ENCODE data around the gene APOL3.
A peak's percentile ranks its signal among the peaks of the same experiment; 100 is the strongest.
"Not testable (repeated sequence)": the region's sequence is repeated elsewhere in the genome, so short reads cannot be mapped to it uniquely, and the experiment has no call there.

The APOL3 gene, protein sequence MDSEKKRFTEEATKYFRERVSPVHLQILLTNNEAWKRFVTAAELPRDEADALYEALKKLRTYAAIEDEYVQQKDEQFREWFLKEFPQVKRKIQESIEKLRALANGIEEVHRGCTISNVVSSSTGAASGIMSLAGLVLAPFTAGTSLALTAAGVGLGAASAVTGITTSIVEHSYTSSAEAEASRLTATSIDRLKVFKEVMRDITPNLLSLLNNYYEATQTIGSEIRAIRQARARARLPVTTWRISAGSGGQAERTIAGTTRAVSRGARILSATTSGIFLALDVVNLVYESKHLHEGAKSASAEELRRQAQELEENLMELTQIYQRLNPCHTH

GRCh38 chr22:36160499-36160942, at the start of gene APOL3:
TSS of gene APOL3 (minus strand) at chr22:36160755. CDS start at chr22:36149055, 11,700 bp downstream.
- Histone ChIP-seq H3K27ac (ENCODE audit: low read length) (peak within 1 kb of the TSS; percentile 64), H3K9me3 (ENCODE audit: control insufficient read depth in 1 of 2, low read length in 2 of 2) (no peaks in the 10 kb centered on the region), H3K4me1 (ENCODE audit: control insufficient read depth in 1 of 2, insufficient read depth in 2 of 2, low read length in 2 of 2) (peaks cover 20 to 28% of the 10 kb centered on the region in 2 donors), H3K36me3 (ENCODE audit: control insufficient read depth in 1 of 2, insufficient read depth in 2 of 2, low read length in 2 of 2) (no peaks in the 10 kb centered on the region), H3K4me3 (ENCODE audit: low read depth in 1 of 2, low read length in 2 of 2) (peak within 1 kb of the TSS; percentile 42 to 51), H3K27me3 (ENCODE audit: low read depth, low read length) (no peaks in the 10 kb centered on the region)

- H3K27me3 ChIP-seq (ENCODE audit: low read depth, low read length), result no peaks in the 10 kb centered on the region
- no peaks in the 10 kb centered on the region for H3K9me3 ChIP-seq (ENCODE audit: control insufficient read depth in 1 of 2, low read length in 2 of 2)
- no peaks in the 10 kb centered on the region for H3K4me1 ChIP-seq (ENCODE audit: control insufficient read depth in 1 of 2, insufficient read depth in 2 of 2, low read length in 2 of 2)
- H3K27ac ChIP-seq (ENCODE audit: low read length), result no peak overlapping the region
- no peak overlapping the region for H3K4me3 ChIP-seq (ENCODE audit: low read depth in 1 of 2, low read length in 2 of 2)
- H3K36me3 ChIP-seq (ENCODE audit: control insufficient read depth in 1 of 2, insufficient read depth in 2 of 2, low read length in 2 of 2), result no peaks in the 10 kb centered on the region
Observed at GRCh38 chr22:36210224-36210623, 49.7 kb upstream of the APOL3 start.

GRCh38 chr22:36209488-36209908, 48.9 kb upstream of the APOL3 start:
- H3K4me1 ChIP-seq (ENCODE audit: control insufficient read depth in 1 of 2, insufficient read depth in 2 of 2, low read length in 2 of 2); H3K4me3 ChIP-seq (ENCODE audit: low read depth in 1 of 2, low read length in 2 of 2); H3K27me3 ChIP-seq (ENCODE audit: low read depth, low read length); H3K9me3 ChIP-seq (ENCODE audit: control insufficient read depth in 1 of 2, low read length in 2 of 2); H3K36me3 ChIP-seq (ENCODE audit: control insufficient read depth in 1 of 2, insufficient read depth in 2 of 2, low read length in 2 of 2); H3K27ac ChIP-seq (ENCODE audit: low read length): not testable (repeated sequence)

DNA sequence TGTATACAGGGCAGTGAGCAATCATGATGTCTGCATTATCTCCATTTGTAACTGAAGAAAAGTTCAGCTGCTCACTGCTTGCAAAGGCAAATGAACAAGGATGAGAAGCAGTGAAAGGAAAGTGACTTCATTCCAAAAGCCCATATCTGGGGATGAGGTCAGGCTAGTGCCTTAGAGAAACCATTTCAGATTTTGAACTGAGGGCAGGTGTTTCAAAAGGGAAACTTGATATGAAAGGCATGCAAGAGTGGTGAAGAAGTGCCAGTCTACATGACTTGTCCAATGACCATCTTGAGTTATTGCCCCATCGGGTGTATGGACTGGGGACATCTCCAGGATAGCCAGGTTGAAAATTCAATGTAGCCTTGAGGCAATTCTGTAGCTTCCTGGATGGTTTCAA, 48.4 kb upstream of the APOL3 start:
- no peaks in the 10 kb centered on the region for H3K9me3 ChIP-seq (ENCODE audit: control insufficient read depth in 1 of 2, low read length in 2 of 2)
- H3K36me3 ChIP-seq (ENCODE audit: control insufficient read depth in 1 of 2, insufficient read depth in 2 of 2, low read length in 2 of 2), result no peaks in the 10 kb centered on the region
- no peaks in the 10 kb centered on the region for H3K27me3 ChIP-seq (ENCODE audit: low read depth, low read length)
- H3K4me3 ChIP-seq (ENCODE audit: low read depth in 1 of 2, low read length in 2 of 2), result no peak overlapping the region
- H3K27ac ChIP-seq (ENCODE audit: low read length), result no peak overlapping the region
- H3K4me1 ChIP-seq (ENCODE audit: control insufficient read depth in 1 of 2, insufficient read depth in 2 of 2, low read length in 2 of 2), result no peaks in the 10 kb centered on the region

DNA sequence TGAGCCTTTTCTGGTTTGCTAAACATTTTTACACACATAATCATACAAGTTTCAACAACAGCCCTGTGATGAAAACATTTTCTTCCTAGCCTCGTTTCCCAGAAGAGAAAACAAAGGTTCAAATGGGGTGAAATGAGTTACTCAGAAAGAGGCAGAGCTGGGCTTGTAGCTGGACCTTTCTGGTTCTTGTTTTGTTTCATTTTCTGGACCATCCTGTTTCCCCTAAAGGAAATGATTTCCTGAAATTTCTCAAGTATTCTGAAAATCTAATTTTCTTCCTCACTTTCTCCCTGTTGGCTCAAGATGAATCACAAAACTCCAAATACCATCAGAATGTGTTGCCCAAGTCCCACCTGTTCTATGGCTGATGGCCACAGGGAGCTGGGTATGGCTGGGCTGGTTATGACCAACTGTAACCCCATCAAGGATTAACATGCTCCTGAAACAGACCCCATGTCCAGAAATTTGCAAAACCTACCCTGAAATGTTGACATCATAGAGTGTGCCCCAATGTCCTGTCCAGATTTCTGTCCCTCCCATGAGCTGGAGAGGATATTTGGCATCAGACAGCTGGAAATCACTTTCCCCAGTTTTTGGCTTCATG, 47.7 kb upstream of the APOL3 start:
- Histone ChIP-seq H3K4me1 (ENCODE audit: control insufficient read depth in 1 of 2, insufficient read depth in 2 of 2, low read length in 2 of 2) (no peaks in the 10 kb centered on the region), H3K27me3 (ENCODE audit: low read depth, low read length) (no peaks in the 10 kb centered on the region), H3K9me3 (ENCODE audit: control insufficient read depth in 1 of 2, low read length in 2 of 2) (no peaks in the 10 kb centered on the region), H3K36me3 (ENCODE audit: control insufficient read depth in 1 of 2, insufficient read depth in 2 of 2, low read length in 2 of 2) (no peaks in the 10 kb centered on the region), H3K4me3 (ENCODE audit: low read depth in 1 of 2, low read length in 2 of 2) (no peak overlapping the region), H3K27ac (ENCODE audit: low read length) (no peak overlapping the region)

- H3K4me1 ChIP-seq (ENCODE audit: control insufficient read depth in 1 of 2, insufficient read depth in 2 of 2, low read length in 2 of 2), result peaks cover 0 to 9% of the 10 kb centered on the region in 2 donors
- no peaks in the 10 kb centered on the region for H3K9me3 ChIP-seq (ENCODE audit: control insufficient read depth in 1 of 2, low read length in 2 of 2)
- H3K27me3 ChIP-seq (ENCODE audit: low read depth, low read length), result no peaks in the 10 kb centered on the region
- H3K4me3 ChIP-seq (ENCODE audit: low read depth in 1 of 2, low read length in 2 of 2), result no peak overlapping the region
- H3K36me3 ChIP-seq (ENCODE audit: control insufficient read depth in 1 of 2, insufficient read depth in 2 of 2, low read length in 2 of 2), result no peaks in the 10 kb centered on the region
- no peak overlapping the region for H3K27ac ChIP-seq (ENCODE audit: low read length)
Observed at GRCh38 chr22:36206255-36206654, 45.7 kb upstream of the APOL3 start.

- not testable (repeated sequence) for H3K4me1 ChIP-seq (ENCODE audit: control insufficient read depth in 1 of 2, insufficient read depth in 2 of 2, low read length in 2 of 2); H3K4me3 ChIP-seq (ENCODE audit: low read depth in 1 of 2, low read length in 2 of 2); H3K27ac ChIP-seq (ENCODE audit: low read length); H3K27me3 ChIP-seq (ENCODE audit: low read depth, low read length); H3K36me3 ChIP-seq (ENCODE audit: control insufficient read depth in 1 of 2, insufficient read depth in 2 of 2, low read length in 2 of 2); H3K9me3 ChIP-seq (ENCODE audit: control insufficient read depth in 1 of 2, low read length in 2 of 2)
Observed at GRCh38 chr22:36205573-36205972, 45.0 kb upstream of the APOL3 start.

DNA sequence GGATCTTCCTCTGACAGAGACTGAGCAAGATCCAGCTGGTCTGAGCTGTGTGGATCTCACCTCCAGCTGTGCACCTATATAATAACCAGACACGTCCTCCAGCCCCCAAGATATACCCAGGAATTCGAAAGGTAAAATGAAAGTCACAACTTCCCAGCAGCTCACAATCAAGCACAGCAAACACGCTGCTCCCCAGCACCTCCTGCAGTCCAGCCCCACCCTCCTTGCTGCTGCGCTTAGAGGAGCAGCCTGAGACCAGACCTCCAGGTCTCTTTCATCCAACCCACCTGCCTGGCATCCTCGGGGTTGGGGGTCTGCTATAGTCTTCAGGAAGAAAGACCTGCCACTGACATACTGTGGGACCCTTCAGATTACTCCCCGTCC, 44.1 kb upstream of the APOL3 start:
- Histone ChIP-seq H3K27ac (ENCODE audit: low read length) (no peak overlapping the region), H3K36me3 (ENCODE audit: control insufficient read depth in 1 of 2, insufficient read depth in 2 of 2, low read length in 2 of 2) (no peaks in the 10 kb centered on the region), H3K9me3 (ENCODE audit: control insufficient read depth in 1 of 2, low read length in 2 of 2) (no peaks in the 10 kb centered on the region), H3K27me3 (ENCODE audit: low read depth, low read length) (no peaks in the 10 kb centered on the region), H3K4me1 (ENCODE audit: control insufficient read depth in 1 of 2, insufficient read depth in 2 of 2, low read length in 2 of 2) (peaks cover 0 to 9% of the 10 kb centered on the region in 2 donors), H3K4me3 (ENCODE audit: low read depth in 1 of 2, low read length in 2 of 2) (no peak overlapping the region)

- no peak overlapping the region for H3K27ac ChIP-seq (ENCODE audit: low read length)
- no peak overlapping the region for H3K4me3 ChIP-seq (ENCODE audit: low read depth in 1 of 2, low read length in 2 of 2)
- H3K4me1 ChIP-seq (ENCODE audit: control insufficient read depth in 1 of 2, insufficient read depth in 2 of 2, low read length in 2 of 2), result peaks cover 0 to 9% of the 10 kb centered on the region in 2 donors
- H3K36me3 ChIP-seq (ENCODE audit: control insufficient read depth in 1 of 2, insufficient read depth in 2 of 2, low read length in 2 of 2), result no peaks in the 10 kb centered on the region
- no peaks in the 10 kb centered on the region for H3K27me3 ChIP-seq (ENCODE audit: low read depth, low read length)
- no peaks in the 10 kb centered on the region for H3K9me3 ChIP-seq (ENCODE audit: control insufficient read depth in 1 of 2, low read length in 2 of 2)
Observed at GRCh38 chr22:36204001-36204631, 43.6 kb upstream of the APOL3 start.

- H3K4me1 ChIP-seq (ENCODE audit: control insufficient read depth in 1 of 2, insufficient read depth in 2 of 2, low read length in 2 of 2), result not testable (repeated sequence)
Observed at GRCh38 chr22:36203441-36203840, 42.9 kb upstream of the APOL3 start.

GRCh38 chr22:36202906-36203305, 42.4 kb upstream of the APOL3 start:
- H3K4me3 ChIP-seq (ENCODE audit: low read depth in 1 of 2, low read length in 2 of 2); H3K27ac ChIP-seq (ENCODE audit: low read length); H3K9me3 ChIP-seq (ENCODE audit: control insufficient read depth in 1 of 2, low read length in 2 of 2); H3K27me3 ChIP-seq (ENCODE audit: low read depth, low read length); H3K36me3 ChIP-seq (ENCODE audit: control insufficient read depth in 1 of 2, insufficient read depth in 2 of 2, low read length in 2 of 2): not testable (repeated sequence)
- peaks cover 4 to 13% of the 10 kb centered on the region in 2 donors for H3K4me1 ChIP-seq (ENCODE audit: control insufficient read depth in 1 of 2, insufficient read depth in 2 of 2, low read length in 2 of 2)

More at GRCh38 chr22:36203441-36203840, 42.9 kb upstream of the APOL3 start:
- not testable (repeated sequence) for H3K36me3 ChIP-seq (ENCODE audit: control insufficient read depth in 1 of 2, insufficient read depth in 2 of 2, low read length in 2 of 2); H3K27ac ChIP-seq (ENCODE audit: low read length); H3K4me3 ChIP-seq (ENCODE audit: low read depth in 1 of 2, low read length in 2 of 2); H3K9me3 ChIP-seq (ENCODE audit: control insufficient read depth in 1 of 2, low read length in 2 of 2); H3K27me3 ChIP-seq (ENCODE audit: low read depth, low read length)

Measured in muscle layer of duodenum (tissue), 2 donors.